ENCODE measurements around the gene SRSF12. TPM values are rescaled to one million over a fixed set of nuclear protein-coding genes. Genes with fewer than 3 reads are reported as not detected.

The SRSF12 gene
- total RNA-seq, 1 donor from 2014 or later: 22.2 TPM

- no peak for DNase-seq (ENCODE audit: low spot score, unreplicated experiment)
- no peak for TF ChIP-seq CTCF (IDR thresholded peaks at IDR 0.05; ENCODE audit: unreplicated experiment)
- Mint-ChIP-seq H3K4me3 (ENCODE audit: low read depth) (peak overlapping the region; percentile 96), H3K27me3 (no peaks in the 10 kb centered on the region), H3K27ac (peak overlapping the region; percentile 100), H3K36me3 (ENCODE audit: insufficient read depth) (peaks cover 7% of the 10 kb centered on the region), H3K9me3 (ENCODE audit: low read depth) (no peaks in the 10 kb centered on the region), H3K4me1 (ENCODE audit: low read depth) (peaks cover 15% of the 10 kb centered on the region)
Observed at GRCh38 chr6:89079511-89080234, 38.2 kb downstream of the SRSF12 start.

GRCh38 chr6:89073840-89074239 is 44.0 kb downstream of the SRSF12 start:
- H3K36me3 Mint-ChIP-seq (ENCODE audit: insufficient read depth): no peaks in the 10 kb centered on the region
- H3K27ac Mint-ChIP-seq: no peak overlapping the region
- peaks cover 16% of the 10 kb centered on the region for H3K4me1 Mint-ChIP-seq (ENCODE audit: low read depth)
- no peaks in the 10 kb centered on the region for H3K27me3 Mint-ChIP-seq
- H3K9me3 Mint-ChIP-seq (ENCODE audit: low read depth): no peaks in the 10 kb centered on the region
- TF ChIP-seq CTCF (IDR thresholded peaks at IDR 0.05; ENCODE audit: unreplicated experiment): no peak
- no peak for DNase-seq (ENCODE audit: low spot score, unreplicated experiment)
- H3K4me3 Mint-ChIP-seq (ENCODE audit: low read depth): no peak overlapping the region

GRCh38 chr6:89073014-89073620 is 44.8 kb downstream of the SRSF12 start:
- DNase-seq (ENCODE audit: low spot score, unreplicated experiment): no peak
- no peak overlapping the region for H3K4me3 Mint-ChIP-seq (ENCODE audit: low read depth)
- H3K27ac Mint-ChIP-seq: peak overlapping the region; percentile 48
- H3K36me3 Mint-ChIP-seq (ENCODE audit: insufficient read depth): no peaks in the 10 kb centered on the region
- no peaks in the 10 kb centered on the region for H3K9me3 Mint-ChIP-seq (ENCODE audit: low read depth)
- TF ChIP-seq CTCF (IDR thresholded peaks at IDR 0.05; ENCODE audit: unreplicated experiment): no peak
- H3K4me1 Mint-ChIP-seq (ENCODE audit: low read depth): peaks cover 16% of the 10 kb centered on the region
- H3K27me3 Mint-ChIP-seq: no peaks in the 10 kb centered on the region

- Mint-ChIP-seq H3K4me3 (ENCODE audit: low read depth) (no peak overlapping the region), H3K27ac (no peak overlapping the region), H3K9me3 (ENCODE audit: low read depth) (no peaks in the 10 kb centered on the region), H3K36me3 (ENCODE audit: insufficient read depth) (no peaks in the 10 kb centered on the region), H3K4me1 (ENCODE audit: low read depth) (peaks cover 16% of the 10 kb centered on the region), H3K27me3 (no peaks in the 10 kb centered on the region)
- no peak for DNase-seq (ENCODE audit: low spot score, unreplicated experiment)
- TF ChIP-seq CTCF (IDR thresholded peaks at IDR 0.05; ENCODE audit: unreplicated experiment): no peak
Observed at GRCh38 chr6:89071036-89071435, 46.8 kb downstream of the SRSF12 start.

GRCh38 chr6:89069536-89070163 is 48.2 kb downstream of the SRSF12 start:
- DNase-seq (ENCODE audit: low spot score, unreplicated experiment): no peak
- Mint-ChIP-seq H3K36me3 (ENCODE audit: insufficient read depth) (no peaks in the 10 kb centered on the region), H3K4me3 (ENCODE audit: low read depth) (no peak overlapping the region), H3K27me3 (no peaks in the 10 kb centered on the region), H3K4me1 (ENCODE audit: low read depth) (peaks cover 16% of the 10 kb centered on the region), H3K27ac (no peak overlapping the region), H3K9me3 (ENCODE audit: low read depth) (peaks cover 2% of the 10 kb centered on the region)
- TF ChIP-seq CTCF (IDR thresholded peaks at IDR 0.05; ENCODE audit: unreplicated experiment): no peak

Data from progenitor cell of endocrine pancreas (in vitro differentiated cells).